HFF-Myc (cell line): ENCODE measurements around the gene KIF22.

Source experiments
- DNase-seq: peaks from one replicate; pipeline ENCODE4 v3.0.0-alpha.2; 2011; ENCODE audit warnings: low read depth; ENCODE audit errors: extremely low read depth
- H3K4me3 ChIP-seq: replicated peaks from 2 replicates; pipeline ENCODE4 v1.5.1; 2011; ENCODE audit warnings: low read depth, mild to moderate bottlenecking, control low read depth, low read length
- TF ChIP-seq, protein P1 (sequence below): IDR thresholded peaks from 2 replicates; pipeline ENCODE4 v1.5.1; 2012; ENCODE audit warnings: mild to moderate bottlenecking, low read depth, low read length, control low read depth; ENCODE audit errors: missing control alignments

The KIF22 gene

DNA sequence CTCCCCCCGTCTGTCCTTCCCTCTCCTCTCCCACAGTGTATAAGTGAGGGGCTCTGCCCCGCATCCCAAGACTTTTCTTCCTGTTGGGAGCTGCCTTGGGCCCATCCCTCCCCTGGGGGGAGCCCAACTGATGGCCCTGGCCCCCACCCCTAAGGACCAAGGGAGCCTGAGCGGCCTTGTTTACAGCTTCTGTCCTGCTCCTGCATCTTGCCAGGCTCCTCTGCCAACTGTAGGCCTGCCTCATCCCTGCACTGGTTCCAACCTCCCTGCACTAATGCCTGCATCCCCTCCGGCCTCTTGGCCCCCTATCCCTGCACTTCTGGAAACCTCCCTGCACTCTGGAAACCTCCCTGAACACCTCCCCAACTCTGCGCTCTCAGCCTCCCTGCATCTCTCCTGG, 24.0 kb downstream of the KIF22 start:
- peak overlapping the region; percentile 87 for H3K4me3 ChIP-seq
- no peak for DNase-seq
- TF ChIP-seq, protein P1, sequence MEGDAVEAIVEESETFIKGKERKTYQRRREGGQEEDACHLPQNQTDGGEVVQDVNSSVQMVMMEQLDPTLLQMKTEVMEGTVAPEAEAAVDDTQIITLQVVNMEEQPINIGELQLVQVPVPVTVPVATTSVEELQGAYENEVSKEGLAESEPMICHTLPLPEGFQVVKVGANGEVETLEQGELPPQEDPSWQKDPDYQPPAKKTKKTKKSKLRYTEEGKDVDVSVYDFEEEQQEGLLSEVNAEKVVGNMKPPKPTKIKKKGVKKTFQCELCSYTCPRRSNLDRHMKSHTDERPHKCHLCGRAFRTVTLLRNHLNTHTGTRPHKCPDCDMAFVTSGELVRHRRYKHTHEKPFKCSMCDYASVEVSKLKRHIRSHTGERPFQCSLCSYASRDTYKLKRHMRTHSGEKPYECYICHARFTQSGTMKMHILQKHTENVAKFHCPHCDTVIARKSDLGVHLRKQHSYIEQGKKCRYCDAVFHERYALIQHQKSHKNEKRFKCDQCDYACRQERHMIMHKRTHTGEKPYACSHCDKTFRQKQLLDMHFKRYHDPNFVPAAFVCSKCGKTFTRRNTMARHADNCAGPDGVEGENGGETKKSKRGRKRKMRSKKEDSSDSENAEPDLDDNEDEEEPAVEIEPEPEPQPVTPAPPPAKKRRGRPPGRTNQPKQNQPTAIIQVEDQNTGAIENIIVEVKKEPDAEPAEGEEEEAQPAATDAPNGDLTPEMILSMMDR = no peak

DNA sequence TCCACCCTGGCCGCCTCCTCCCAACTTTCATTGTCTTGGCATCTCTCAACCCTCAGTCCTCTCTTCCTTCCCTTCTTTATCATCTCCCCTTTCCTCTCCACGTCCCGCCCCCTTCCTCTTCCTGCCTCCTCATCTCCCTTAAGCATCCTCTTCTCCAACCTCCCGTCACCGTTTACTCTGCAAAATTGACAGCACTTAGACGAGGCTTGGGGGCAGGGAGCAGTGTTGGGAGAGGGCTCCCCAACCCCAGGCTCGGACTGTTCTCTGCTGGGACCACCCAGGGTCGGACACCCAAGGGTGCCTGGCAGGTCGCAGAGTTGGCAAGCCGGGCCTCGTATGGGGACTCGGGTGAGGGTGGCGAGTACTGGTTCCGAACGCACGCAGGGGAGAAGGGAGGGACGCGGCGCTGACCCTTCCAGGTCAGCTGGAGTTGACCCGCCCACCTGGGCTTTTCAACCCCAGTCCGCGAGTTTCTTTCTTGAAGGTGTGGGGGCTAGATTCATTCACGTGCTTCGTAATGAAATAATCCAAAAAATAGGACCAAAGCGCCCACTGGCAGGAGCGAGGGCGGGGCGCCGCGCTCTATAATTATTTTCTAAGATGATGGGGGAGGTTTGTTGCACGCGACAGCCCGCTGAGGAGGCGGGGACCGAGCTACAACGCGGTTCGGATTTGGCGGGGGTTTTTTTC, 24.6 kb downstream of the KIF22 start:
- no peak for DNase-seq
- H3K4me3 ChIP-seq = peak overlapping the region; percentile 87
- TF ChIP-seq, protein P1 = no peak

- peak within 1 kb of the TSS; percentile 87 for H3K4me3 ChIP-seq
- TF ChIP-seq, protein P1 = peak; percentile 90
- peak; percentile 99 for DNase-seq
These were observed 25.5 kb downstream of the KIF22 start, which contains the start of gene PAGR1 for GRCh38 chr16:29815793-29816693. PAGR1 (plus strand) TSS chr16:29816152; CDS start chr16:29816526, 374 bp downstream.

DNA sequence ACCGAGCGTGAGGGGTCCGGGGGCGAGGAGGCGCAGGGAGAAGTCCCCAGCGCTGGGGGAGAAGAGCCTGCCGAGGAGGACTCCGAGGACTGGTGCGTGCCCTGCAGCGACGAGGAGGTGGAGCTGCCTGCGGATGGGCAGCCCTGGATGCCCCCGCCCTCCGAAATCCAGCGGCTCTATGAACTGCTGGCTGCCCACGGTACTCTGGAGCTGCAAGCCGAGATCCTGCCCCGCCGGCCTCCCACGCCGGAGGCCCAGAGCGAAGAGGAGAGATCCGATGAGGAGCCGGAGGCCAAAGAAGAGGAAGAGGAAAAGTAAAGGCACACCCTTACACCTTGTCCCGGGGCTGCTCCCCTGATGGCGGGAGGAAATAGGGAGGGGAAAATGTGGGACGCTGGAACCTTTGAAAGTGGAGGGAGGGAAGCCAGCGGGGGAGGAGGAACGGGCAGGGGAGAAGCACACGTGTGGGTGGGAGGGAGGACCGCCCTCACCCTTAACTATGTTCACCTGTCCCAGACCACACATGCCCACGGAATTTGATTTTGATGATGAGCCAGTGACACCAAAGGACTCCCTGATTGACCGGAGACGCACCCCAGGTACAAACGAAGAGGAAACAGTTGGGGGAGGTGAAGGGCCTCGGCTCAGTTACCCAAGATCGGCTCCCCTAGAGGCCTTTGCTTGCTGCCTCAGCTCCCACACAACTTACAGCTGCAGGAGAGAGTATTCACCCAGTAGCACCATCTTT, 26.3 kb downstream of the KIF22 start:
- TF ChIP-seq, protein P1 = no peak
- DNase-seq = no peak
- H3K4me3 ChIP-seq = peak overlapping the region; percentile 87

DNA sequence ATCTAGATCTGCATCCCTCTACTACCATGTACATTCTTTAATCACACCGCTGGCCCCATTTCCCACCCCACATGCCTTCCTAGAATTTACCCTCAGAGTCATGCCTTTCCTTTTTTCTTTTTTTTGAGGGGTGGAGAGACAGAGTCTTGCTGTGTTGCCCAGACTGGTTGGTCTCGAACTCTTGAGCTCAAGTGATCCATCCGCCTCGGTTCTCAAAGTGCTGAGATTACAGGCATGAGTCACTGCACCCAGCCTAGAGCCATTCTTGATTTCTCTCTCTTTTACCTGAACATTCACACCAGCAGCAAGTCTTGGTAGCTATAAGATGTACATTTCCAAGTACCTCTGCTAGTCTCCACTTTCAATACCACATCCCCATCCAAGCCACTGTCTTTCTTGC, 27.5 kb downstream of the KIF22 start:
- H3K4me3 ChIP-seq = peak overlapping the region; percentile 87; the same call in 1 of the 2 replicates
- TF ChIP-seq, protein P1 = no peak
- DNase-seq = no peak

- peak overlapping the region; percentile 55 for H3K4me3 ChIP-seq
- DNase-seq = no peak
- TF ChIP-seq, protein P1 = peak; percentile 29
These were observed 29.0 kb downstream of the KIF22 start for GRCh38 chr16:29819506-29819905.
